GM21390 (cell line): ENCODE measurements around the gene ZNF556.
A peak's percentile ranks its signal among the peaks of the same experiment; 100 is the strongest.

Experiments
- ATAC-seq: cut with Tn5 transposase; IDR thresholded peaks from one replicate; pipeline ENCODE4 v1.9.1; 2021; ENCODE audit not compliant: unreplicated experiment

Gene ZNF556

DNA sequence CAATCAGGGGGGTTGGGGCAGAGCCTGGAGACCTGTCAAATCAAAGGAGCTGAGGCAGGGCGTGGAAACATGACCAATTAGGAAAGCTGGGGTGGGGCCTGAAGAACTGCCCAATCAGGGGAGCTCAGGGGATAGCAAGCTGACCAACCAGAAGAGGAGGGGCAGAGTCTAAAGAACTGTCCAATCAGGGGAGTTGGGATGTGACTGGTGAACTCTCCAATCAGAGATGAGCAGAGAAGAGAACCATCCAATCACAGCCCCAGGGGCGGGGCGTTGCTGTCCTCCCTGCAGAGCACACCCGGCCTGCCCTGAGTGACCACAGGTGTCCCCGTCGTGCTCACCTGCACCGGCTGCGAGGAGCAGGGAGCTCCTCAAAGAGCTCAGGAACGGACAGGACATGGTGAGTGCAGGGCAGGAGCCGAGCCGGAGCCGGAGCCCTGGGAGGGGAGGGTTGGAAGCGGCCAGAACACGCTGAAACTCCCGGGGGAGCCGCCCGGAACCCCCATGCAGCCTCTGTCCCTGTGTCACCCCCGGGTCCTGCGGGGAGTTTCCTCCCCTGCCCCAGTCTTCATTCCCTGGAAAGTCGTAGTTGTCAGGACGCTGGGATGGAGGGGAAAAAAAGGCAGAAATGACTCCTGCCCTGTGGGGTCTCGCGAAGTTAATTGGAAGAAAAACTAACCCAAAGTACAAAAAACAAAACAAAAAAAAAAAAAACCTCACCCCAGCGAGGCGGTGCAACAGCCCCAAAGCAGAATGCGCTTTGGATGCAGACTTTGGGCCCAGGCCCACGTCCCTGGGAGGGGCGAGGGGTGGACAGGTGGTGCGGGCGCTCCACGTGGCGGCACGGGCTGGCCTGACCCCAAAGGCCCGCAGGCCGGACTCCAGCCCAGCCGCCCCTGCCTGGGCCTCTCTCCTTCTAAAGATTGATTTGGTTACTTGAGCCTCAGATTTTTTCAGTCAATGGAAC, at the start of gene ZNF556:
ZNF556 (plus strand) TSS at position 311 of the 967 bp plus-strand sequence; CDS start at position 398, 87 bp downstream.
- no peak for ATAC-seq

DNA sequence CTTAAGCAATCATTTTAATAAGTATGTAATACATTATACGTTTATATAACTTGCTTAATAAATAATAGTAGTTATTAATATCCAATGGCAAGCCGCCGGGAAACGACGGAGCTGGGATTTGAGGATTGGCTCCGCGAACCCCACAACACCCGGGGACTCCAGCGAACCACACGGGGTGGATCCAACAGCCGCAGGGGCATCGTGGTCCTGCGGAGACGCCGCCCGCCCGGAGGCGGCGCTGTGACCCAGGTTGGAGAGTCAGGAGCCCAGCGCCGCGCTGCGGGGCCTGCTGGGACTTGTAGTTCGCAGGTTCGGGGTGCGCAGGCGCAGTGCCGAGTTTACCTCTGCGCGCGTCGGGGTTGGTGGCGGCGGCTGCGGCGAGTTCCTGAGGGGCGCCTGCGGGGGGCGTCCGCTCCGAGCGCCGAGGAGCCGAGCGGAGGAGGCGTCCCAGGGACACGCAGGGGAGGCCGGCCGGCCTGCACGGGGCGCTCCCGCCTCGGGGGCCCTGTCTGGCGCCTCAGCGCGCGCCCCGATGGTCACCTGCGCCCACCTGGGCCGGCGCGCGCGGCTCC, 47.5 kb upstream of the ZNF556 start, which contains the start of gene ZNF554:
ZNF554 (plus strand) TSS at position 329 of the 572 bp plus-strand sequence; CDS start at position 533, 204 bp downstream.
- peak; percentile 83 for ATAC-seq

DNA sequence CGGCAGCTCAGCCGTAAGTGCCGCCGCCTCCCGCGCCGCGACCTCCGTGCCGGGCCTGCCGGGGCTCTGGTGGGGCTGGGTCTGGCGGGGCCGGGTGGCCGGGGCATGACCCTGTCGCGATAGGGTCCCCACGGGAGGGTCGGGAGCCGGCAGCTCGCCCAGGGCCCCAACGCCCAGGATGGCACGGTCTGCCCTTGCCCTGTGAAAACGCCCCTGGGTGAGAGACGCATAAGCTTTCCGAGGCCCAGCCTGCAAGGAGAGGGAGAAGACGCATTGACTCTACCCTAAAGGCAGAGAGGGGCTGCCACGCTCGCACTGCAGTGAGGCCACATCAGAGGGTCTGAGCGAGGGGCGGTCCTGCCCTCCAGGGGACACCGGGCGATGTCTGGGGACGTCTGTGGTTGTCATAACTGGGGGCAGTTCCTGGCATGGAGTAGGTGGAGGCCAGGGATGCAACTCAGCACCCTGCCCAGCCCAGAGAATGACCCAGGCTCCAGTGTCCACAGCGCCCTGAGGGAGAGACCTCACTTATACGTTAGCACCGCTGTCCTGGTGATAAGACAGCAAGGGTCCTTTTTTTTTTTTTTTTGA, 46.9 kb upstream of the ZNF556 start:
- peak; percentile 3 for ATAC-seq

DNA sequence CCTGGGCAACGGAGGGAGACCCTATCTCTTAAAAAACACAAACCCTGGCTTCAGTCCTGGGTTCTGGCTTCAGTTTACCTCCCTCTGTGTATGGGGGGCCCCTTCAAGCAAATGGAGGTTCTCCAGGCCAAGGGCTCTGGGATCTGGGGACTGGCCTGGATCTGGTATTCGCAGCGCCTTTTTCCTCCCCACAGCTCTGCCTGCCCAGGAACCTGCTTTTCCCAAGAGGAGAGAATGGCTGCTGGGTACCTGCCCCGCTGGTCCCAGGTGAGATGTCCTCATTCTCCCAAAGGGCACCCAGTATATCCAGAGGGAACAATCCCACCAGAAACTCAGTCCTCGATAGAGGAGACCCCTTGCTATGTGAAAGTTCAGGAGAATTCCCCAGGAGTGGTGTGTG, 44.3 kb upstream of the ZNF556 start:
- ATAC-seq = no peak

DNA sequence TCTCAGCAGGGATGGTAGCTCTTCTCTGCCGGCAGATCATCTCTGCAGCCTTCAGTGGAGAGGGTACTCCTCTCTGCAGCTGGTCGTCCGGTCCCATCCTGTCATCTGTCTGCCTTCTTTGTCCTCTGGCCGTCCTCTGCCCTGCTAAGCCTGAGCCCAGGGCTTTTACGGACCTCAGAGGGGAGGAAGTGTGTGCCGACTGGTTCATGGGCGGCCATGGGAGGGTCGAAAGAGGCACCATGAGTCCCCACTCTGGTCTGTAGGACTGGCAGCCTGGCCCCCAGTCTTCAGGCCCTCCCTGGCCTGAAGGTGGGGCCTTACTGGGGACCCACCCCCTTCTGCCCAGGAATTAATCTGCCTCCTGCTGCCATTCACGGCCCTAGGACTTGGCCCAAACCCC, 43.5 kb upstream of the ZNF556 start:
- no peak for ATAC-seq

DNA sequence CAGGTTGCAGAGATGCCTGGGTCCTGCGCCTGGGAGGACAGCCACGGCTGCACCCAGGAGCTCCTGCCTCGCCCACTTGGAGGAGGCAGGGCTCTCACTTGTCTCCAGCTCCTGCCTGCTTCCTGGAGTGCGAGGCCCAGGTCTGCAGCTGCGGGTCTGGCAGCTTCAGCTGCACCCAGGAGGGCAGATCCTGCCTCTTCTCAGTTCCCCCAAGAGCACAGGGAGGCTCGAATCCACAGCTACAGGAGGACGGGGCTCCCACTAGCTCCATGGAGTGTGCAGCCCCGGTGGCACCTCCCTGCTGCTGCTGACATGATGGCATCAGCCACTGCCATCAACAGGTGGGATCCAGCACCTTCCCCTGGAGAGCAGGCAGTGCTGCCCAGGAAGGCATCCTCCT, 43.0 kb upstream of the ZNF556 start:
- ATAC-seq = no peak

DNA sequence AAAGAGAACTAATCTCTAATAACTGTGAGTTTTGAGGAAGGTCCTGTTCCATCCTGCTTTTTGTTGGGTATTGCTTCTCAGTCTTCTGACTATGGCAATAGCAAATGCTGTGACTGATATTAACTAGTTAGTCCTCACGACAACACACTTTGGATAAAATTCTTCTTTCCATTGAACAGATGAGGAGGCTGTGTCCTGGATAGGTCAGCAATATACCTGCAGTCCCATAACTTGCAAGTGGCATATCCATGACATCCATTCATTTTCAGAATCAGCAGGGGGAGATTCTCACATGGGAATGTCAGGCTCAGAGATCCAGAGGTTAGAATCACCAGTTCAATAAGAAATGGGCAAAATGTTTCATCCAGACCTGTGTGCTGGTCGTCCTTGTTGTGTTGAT, 40.1 kb upstream of the ZNF556 start:
- no peak for ATAC-seq

DNA sequence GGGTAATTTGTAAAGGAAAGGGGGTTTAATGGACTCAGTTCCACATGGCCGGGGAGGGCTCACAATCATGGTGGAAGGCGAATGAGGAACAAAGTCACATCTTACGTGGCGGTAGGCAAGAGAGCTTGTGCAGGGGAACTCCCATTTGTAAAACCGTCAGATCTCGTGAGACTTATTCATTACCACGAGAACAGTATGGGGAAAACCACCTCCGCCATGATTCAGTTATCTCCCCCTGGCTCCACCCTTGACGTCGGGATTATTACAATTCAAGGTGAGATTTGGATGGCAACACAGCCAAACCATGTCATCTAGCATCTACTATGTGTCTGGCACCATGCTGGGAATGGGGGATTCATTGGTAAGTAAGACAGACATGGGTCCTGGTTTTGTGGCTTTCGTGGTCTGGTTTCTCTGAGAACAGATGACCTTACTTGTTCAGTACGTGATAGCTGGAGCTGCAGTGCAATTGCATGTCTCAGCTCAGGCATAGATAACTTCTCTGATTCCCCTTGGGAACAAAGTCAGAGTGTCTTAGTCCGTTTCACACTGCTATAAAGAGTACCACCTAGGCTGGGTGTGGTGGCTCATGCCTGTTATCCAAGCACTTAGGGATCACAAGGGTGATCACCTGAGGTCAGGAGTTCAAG, 39.2 kb upstream of the ZNF556 start:
- no peak for ATAC-seq

DNA sequence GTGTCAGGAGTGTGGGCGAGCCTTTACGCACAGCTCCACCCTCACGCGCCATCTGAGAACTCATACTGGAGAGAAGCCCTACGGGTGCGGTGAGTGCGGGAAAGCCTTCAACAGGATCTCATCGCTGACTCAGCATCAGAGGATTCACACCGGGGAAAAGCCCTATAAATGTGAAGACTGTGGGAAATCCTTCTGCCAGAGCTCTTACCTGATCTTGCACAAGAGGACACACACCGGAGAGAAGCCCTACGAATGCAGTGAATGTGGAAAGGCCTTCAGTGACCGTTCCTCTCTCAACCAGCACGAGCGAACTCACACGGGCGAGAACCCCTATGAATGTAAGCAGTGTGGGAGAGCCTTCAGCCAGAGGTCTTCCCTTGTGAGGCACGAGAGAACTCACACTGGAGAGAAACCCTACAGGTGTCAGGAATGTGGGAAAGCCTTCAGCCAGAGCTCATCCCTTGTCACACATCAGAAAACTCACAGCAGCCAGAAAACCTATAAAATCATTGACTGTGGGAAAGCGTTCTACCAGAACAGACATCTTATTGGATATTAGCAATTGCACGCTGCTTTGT, 32.8 kb upstream of the ZNF556 start:
- no peak for ATAC-seq

DNA sequence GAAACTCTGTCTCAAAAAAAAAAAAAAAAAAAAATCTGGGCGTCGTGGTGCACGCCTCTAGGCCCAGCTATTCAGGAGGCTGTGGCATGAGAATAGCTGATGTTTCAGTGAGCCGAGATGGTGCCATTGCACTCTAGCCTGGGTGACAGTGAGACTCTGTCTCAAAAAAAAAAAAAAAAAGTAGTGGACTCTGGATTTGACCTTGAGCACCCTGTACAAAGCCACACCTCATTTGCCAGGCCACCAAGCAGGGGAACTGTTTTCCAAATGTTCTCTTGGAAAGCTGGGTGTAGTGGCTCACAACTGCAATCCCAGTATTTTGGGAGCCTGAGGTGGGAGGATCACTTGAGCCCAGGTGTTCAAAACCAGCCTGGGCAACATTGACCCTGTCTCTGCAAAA, 29.7 kb upstream of the ZNF556 start:
- no peak for ATAC-seq

DNA sequence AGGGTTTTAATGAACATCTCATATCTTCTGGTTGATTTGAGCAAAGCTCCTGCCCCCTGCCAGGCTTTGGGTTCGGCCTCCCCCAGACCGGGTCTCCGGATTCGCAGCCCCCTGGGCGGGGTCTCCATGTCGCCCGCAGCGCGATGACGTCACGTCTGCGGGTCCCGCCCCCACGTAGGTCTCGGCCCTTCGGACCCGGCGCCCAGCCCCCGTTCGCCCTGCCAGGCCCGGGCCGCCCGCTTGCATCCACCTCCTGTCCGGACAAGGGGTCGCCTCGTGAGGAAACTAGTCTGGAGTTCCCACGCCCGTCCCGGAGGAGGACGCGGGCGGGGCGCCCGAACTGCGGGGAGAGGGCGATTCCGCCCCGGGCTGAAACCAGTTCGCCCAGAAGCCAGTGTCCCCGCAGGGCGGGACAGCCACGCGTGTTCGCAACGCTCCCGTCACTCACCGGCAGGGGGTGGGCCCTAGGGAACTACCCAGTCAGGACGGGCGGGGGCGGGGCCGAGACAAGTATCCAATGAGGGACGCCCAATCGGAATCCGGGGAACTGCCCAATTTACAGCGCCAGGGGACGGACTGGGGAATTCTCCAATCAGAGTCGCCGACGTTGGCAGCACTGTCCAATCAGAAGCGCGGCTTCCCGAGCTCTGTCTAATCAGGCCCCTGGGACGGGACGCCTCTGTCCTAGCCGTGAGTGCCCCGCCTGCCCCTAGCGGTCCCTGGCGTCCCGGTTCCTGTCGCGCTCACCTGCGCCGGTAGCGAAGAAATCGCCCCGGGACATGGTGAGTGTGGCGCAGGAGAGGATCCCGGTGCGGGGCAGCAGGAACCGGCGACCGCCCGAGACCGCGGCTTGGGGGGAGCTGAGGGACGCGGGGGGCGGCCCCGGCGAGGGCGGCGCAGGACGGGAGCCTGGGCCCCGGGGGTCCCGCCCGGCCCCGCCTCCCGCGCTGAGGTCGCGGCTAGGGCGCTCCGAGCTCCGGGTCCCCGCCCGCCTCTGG, 26.0 kb upstream of the ZNF556 start, which contains the start of gene ZNF555:
ZNF555 (plus strand) TSS at position 682 of the 998 bp plus-strand sequence; CDS start at position 780, 98 bp downstream.
- peak; percentile 94 for ATAC-seq

DNA sequence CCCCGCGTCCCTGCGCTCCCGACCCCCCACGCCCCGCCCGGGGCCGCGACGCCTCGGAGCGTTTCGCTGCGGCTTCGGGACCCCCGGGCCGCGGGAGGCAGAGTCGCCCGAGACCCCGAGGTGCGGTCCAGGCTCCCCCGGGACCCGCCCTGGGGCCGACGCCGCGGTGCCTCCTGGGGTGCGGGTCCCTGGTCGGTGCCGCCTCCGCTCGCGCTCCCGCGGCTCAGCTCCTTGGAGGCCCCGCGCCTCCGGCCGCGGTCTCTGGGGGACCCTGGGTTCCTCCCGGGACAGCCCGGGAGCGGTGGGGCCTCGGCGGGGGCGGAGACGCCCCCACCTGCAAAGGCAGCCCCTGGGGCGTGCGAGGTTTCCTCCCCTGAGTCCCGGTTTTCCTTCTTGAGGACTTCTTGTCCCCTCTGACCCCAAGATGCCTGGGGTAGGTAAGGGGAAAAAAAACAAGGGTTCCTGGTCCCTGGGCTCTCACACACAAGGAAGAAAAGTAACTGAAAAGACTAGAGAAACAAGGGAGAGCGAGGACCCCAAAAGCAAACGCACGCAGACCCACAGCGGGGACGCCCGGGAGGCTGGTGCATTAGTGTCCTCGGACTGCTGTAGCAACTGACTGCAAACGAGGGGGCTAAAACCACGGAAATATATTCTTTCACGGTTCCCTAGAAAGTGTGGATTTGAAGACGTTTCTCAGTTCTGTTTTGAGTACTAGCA, 25.1 kb upstream of the ZNF556 start:
- peak; percentile 11 for ATAC-seq

DNA sequence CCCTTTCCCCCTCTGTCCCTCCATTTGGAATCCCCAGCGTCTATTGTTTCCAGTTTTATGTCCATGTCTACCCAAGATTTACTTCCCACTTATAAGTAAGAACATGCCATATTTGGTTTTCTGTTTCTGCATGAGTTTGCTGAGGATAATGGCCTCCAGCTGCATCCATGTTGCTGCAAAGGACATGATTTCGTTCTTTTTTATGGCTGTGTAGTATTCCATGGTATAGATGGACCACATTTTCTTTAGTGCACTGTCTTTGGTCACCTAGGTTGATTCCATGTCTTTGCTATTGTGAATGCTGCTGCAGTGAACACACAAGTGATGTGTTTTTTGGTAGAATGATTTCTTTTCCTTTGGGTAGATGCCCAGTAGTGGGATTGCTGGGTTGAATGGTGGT, 22.0 kb upstream of the ZNF556 start:
- ATAC-seq = no peak

DNA sequence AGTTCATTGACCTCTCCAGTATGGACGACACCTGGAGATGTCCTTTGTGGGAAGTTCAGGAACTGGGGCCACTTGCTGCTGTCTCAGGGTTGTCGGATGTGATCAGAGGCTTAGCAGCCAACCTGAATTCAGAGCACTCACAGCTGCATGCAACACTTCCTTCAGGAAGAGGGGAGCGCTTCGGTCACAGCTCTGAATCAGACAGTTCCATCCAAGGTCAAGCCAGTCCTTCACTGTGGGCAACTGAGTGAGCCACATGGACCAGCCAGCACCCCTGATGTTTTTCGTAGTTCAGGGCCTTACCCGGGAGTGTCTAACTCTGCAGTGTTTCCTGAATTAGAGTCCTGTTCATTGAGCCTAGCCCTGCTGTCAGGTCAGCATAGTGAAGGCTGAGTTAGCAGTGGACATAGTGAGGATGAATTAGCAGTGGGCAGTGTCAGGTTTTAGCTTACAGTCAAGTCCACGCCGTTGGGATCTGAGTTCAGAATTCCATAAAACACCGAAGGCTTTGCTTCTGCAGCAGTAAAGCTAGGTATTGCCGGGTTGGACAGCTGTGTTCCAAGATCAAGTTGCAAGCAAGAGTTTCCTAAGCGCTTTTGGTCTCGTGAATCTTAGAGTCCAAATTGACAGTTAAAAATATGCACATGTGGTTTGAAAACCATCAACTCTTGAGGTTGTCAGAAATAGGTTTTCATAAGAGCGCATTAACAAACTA, 20.8 kb upstream of the ZNF556 start:
- no peak for ATAC-seq

DNA sequence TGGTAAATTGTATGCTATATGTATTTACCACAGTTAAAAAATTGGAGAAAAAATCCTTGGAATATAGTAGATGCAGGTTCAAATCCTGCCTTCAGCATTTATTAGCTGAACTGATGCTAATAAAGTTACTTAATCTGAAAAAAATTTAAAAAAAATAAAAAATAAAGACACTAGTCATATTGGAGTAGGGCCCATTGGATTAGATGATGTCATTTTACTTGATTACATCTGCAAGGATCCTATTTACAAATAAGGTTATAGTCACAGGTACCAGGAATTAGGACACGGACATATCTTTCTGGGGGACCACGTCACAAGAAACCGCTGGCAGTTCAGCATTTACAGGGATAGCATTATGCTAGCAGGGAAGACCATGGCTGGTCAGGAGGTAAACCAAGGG, 19.6 kb upstream of the ZNF556 start:
- ATAC-seq = no peak

DNA sequence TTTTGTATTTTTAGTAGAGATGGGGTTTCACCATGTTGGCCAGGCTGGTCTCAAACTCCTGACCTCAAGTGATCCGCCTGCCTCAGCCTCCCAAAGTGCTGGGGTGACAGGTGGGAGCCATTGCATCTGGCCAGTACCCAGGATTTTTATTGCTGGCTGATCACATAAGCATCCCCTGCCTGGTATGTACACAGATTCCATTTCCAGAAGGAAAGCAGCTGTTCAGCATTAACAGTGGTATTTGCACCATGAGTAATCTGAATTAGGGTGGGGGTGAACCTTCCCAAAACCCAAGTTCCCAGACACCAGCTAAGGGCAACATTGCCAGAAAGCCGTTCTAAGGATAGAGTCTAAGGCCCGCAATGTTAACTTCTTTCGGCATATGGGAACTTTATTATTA, 18.5 kb upstream of the ZNF556 start:
- no peak for ATAC-seq

DNA sequence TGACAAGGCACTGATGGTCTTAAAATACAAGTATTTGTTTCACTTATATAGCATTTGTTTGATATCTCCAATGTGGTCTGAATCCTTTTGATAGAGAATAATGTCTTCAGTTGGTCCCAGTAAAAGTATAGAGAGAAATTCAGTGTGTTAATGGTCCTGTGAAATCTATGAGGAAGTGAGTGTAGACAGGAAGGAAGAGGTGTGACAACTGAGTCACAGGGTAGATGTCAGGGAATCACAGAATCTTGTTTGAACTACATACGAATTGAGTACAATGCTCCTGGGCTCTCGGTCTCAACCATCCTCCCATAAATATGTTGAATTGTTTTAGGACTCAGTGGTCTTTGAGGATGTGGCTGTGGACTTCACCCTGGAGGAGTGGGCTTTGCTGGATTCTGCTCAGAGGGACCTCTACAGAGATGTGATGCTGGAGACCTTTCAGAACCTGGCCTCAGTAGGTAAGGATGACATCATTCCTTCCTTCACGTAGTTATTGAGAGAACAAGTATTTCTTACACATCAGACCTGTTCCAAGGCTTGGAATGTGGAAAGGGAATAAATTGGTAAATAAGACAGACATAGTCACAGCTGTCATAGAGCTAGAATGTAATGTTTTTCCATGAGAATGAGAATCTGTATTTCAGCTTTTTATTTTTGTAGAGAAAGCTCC, 16.7 kb upstream of the ZNF556 start:
- ATAC-seq = no peak

DNA sequence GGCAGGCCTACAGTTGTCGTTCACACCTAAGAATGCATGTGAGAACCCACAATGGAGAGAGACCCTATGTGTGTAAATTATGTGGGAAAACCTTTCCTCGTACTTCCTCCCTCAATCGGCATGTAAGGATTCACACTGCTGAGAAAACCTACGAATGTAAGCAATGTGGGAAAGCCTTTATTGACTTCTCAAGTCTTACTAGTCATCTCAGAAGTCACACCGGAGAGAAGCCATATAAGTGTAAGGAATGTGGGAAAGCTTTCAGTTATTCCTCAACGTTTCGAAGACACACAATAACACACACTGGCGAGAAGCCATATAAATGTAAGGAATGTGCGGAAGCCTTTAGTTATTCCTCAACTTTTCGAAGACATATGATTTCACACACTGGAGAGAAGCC, 14.5 kb upstream of the ZNF556 start:
- ATAC-seq = no peak
